Measurements from ENCODE around the gene TMEM217. TPM values are rescaled to one million over a fixed set of nuclear protein-coding genes. Genes with fewer than 3 reads are reported as not detected.
"Not testable (repeated sequence)": the region's sequence is repeated elsewhere in the genome, so short reads cannot be mapped to it uniquely, and the experiment has no call there.

TMEM217 gene
- total and polyA plus RNA-seq, 2 of the 8 experiments (the other 6 are each of a cell fraction or from before 2014, with no cell fraction given) = 0.60 to 1.1 TPM

DNA sequence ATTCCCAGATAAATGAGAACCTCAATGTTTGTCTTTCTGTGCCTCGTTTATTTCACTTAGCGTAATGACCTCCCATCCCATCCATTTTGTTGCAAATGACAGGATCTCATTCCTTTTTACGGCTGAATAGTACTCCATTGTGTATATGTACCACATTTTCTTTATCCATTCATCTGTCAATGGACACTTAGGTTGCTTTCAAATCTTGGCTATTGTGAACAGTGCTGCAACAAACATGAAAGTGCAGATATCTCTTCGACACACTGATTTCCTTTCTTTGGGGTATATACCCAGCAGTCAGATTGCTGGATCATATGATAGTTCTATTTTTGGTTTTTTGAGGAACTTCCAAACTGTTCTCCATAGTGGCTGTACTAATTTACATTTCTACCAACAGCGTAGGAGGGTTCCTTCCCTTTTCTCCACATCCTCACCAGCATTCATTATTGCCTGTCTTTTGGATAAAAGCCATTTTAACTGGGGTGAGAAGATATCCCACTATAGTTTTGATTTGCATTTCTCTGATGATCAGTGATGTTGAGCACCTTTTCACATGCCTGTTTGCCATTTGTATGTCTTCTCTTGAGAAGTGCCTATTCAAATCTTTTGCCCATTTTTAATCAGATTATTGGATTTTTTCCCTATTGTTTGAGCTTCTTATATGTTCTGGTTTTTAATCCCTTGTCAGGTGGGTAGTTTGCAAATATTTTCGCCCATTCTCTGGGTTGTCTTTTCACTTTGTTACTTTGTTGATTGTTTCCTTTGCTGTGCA, 71.8 kb downstream of the TMEM217 start:
- not testable (repeated sequence) for H3K4me3 ChIP-seq (ENCODE audit: extremely low read depth in 1 of 4, insufficient read depth in 2 of 4, low read depth in 3 of 4, low read length in 4 of 4)

More for the DNA sequence above, 71.8 kb downstream of the TMEM217 start:
- H2BK15ac ChIP-seq (ENCODE audit: low read length); H3K9ac ChIP-seq (replicated peaks in 1 of 4; ENCODE audit: extremely low read depth in 1 of 4, low read depth in 3 of 4, low read length in 3 of 4); H2BK120ac ChIP-seq (replicated peaks; ENCODE audit: low read depth, low read length); H3K4me2 ChIP-seq (ENCODE audit: insufficient read depth in 1 of 2, low read depth in 2 of 2, low read length in 2 of 2); H4K5ac ChIP-seq (ENCODE audit: insufficient read length, low read depth, low read length); H3K23ac ChIP-seq (ENCODE audit: insufficient read length); H4K8ac ChIP-seq (ENCODE audit: extremely low read depth, insufficient read depth, low read length); H3K23me2 ChIP-seq (ENCODE audit: low read depth, low read length); H4K91ac ChIP-seq (replicated peaks; ENCODE audit: insufficient read length, low read length); H3K27me3 ChIP-seq (replicated peaks in 1 of 4; ENCODE audit: control insufficient read depth in 3 of 4, extremely low read depth in 1 of 4, insufficient read depth in 3 of 4, low read length in 3 of 4); H3K79me2 ChIP-seq (ENCODE audit: control insufficient read depth in 1 of 2, insufficient read depth in 2 of 2, low read length in 2 of 2); H3K56ac ChIP-seq (replicated peaks; ENCODE audit: insufficient read length, low read depth, low read length); H3K18ac ChIP-seq (ENCODE audit: extremely low read depth, low read length); H3K4ac ChIP-seq (replicated peaks; ENCODE audit: insufficient read length, low read depth, low read length); H3K9me3 ChIP-seq (ENCODE audit: insufficient read depth in 2 of 2, low read depth in 1 of 2, low read length in 1 of 2); H2AFZ ChIP-seq (ENCODE audit: low read length); H2BK5ac ChIP-seq (ENCODE audit: low read depth, low read length); H2BK20ac ChIP-seq (ENCODE audit: low read length); FAIRE-seq; DNase-seq (ENCODE audit: low read depth in 1 of 2, low spot score in 2 of 2); H3K27ac ChIP-seq (ENCODE audit: low read depth, low read length); H3K79me1 ChIP-seq (ENCODE audit: low read depth, low read length); H3K36me3 ChIP-seq (ENCODE audit: control insufficient read depth in 2 of 4, insufficient read depth in 4 of 4, low read length in 3 of 4); H2AK5ac ChIP-seq (ENCODE audit: low read depth, low read length); H2BK12ac ChIP-seq (ENCODE audit: low read depth, low read length); H3K14ac ChIP-seq (ENCODE audit: insufficient read length); H3K4me1 ChIP-seq (replicated peaks in 1 of 4; ENCODE audit: control insufficient read depth in 3 of 4, insufficient read depth in 4 of 4, low read length in 3 of 4); H4K20me1 ChIP-seq (replicated peaks in 1 of 2; ENCODE audit: control insufficient read depth in 1 of 2, insufficient read depth in 2 of 2, low read length in 2 of 2): not testable (repeated sequence)
- WGBS, 2 experiments (ENCODE audit: extremely low coverage in 1 of 2, insufficient coverage in 1 of 2, insufficient read length in 1 of 2, insufficient replicate concordance in 2 of 2, low coverage in 1 of 2, low lambda C conversion rate in 2 of 2, missing lambda C conversion rate in 1 of 2) = 93% methylated on average over 6 of the region's 6 CpGs; no CpG with 5 or more reads in 1 of the 2 experiments
- ChIA-PET POLR2A (ENCODE audit: partially characterized antibody) (interaction anchor here (0.6 to 1.9 kb wide), 7 partner anchors 9 to 81 kb away, joined by 3 to 8 read pairs (median 4); no protein-coding TSS in a partner anchor), CTCF (ENCODE audit: partially characterized antibody) (interaction anchor here (1.1 to 34.9 kb wide), 5 partner anchors 13 to 163 kb away, joined by 4 to 866 read pairs (median 5); no protein-coding TSS in a partner anchor)
